Measurements from ENCODE around the gene GADD45GIP1.

Gene GADD45GIP1

GRCh38 chr19:13001502-13002165 lies 44.6 kb upstream of the GADD45GIP1 start:
- no peak for DNase-seq (ENCODE audit: low read depth)
- no peak for TF ChIP-seq CTCF (conservative IDR thresholded peaks at IDR 0.05; ENCODE audit: low read depth, low read length)
- H3K4me3 ChIP-seq (ENCODE audit: low read depth, low read length), result no peak overlapping the region

- DNase-seq (ENCODE audit: low read depth), result no peak
- TF ChIP-seq CTCF (conservative IDR thresholded peaks at IDR 0.05; ENCODE audit: low read depth, low read length), result no peak
- H3K4me3 ChIP-seq (ENCODE audit: low read depth, low read length), result no peak overlapping the region
Observed at GRCh38 chr19:13001166-13001501, 44.1 kb upstream of the GADD45GIP1 start.

GRCh38 chr19:12997967-12998940 lies 41.2 kb upstream of the GADD45GIP1 start:
- H3K4me3 ChIP-seq (ENCODE audit: low read depth, low read length), result no peak overlapping the region
- no peak for DNase-seq (ENCODE audit: low read depth)
- no peak for TF ChIP-seq CTCF (conservative IDR thresholded peaks at IDR 0.05; ENCODE audit: low read depth, low read length)

DNA sequence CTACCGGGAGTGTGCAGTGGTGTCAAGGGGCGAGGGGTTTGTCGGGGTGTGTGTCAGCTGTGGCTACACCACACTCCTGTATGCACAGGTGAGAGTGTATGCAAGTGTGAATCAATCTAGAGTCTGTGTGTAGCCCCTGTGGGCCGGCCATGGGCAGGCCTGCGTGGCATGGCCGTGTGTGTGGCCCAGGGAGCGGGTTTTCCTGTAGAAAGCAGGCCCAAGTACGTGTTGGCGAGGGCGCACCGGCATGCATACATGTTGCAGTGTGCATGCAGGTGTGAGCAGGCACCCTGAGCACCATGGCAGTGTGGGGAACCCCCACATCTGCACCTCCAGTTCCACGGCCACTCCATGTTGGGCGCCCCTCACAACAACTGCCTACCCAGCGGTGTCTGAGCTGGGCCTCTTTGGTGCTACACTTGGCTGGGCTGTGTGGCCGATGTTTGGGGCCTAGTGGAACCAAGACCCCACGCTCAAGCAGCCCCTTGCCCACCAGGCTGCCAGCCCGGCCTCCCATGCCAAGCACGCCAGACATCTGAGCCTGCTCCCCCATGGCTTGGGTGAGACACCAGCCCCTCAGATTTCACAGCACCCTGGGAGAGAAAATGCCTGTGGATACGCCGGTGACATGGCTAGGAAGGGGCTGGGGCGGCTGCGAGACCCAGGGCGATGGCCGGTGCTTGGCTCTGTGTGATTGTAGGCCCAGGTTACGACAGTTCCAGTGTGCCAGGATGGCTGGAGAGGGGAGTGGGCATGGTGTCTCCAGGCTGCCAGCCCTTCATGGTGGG lies 40.4 kb upstream of the GADD45GIP1 start:
- DNase-seq (ENCODE audit: low read depth), result no peak
- H3K4me3 ChIP-seq (ENCODE audit: low read depth, low read length), result peak overlapping the region; percentile 76

DNA sequence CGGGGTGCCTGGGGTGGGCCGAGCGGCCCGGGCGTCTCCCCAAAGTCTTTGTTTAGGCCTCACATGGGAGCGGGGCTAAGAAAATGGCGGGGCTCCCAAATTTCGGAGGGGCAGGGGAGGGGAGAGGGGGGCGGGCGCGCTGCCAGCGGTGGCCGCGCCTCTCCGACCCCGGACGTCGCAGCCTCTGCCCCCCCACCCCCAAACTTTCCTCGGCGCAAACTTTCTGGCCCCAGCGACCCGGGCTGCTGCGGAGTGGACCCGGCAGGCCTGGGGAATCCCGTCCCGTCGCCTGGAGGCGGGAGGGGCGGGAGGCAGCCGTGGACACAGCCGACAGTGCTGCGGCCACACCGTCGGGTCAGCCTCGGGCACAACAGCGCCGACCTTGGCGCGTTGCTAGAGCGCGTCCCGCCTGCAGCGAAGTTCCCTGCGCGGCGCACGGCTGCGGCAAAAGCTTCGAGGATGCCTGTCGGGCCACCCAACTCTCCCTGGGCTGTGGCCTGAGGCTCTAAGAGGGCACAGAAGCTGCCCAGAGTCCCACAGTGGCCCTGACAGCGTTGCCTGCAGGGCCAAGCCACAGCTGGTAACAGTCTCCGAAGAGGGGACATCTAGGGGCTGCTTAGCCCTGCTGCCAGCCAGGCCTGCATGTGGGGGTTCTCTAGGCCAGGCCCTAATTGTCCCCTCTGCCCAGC lies 39.5 kb upstream of the GADD45GIP1 start:
- TF ChIP-seq CTCF (conservative IDR thresholded peaks at IDR 0.05; ENCODE audit: low read depth, low read length), result no peak
- H3K4me3 ChIP-seq (ENCODE audit: low read depth, low read length), result peak overlapping the region; percentile 76
- no peak for DNase-seq (ENCODE audit: low read depth)

More for the DNA sequence above, 40.4 kb upstream of the GADD45GIP1 start:
- no peak for TF ChIP-seq CTCF (conservative IDR thresholded peaks at IDR 0.05; ENCODE audit: low read depth, low read length)

GRCh38 chr19:12995596-12996405 lies 38.8 kb upstream of the GADD45GIP1 start:
- no peak for TF ChIP-seq CTCF (conservative IDR thresholded peaks at IDR 0.05; ENCODE audit: low read depth, low read length)
- peak overlapping the region; percentile 76 for H3K4me3 ChIP-seq (ENCODE audit: low read depth, low read length)
- DNase-seq (ENCODE audit: low read depth), result peak; percentile 38

All from choroid plexus epithelial cell (primary cell).